SK-N-MC (cell line): ENCODE measurements around the gene TMEM269.

Experiments used
- EZH2 ChIP-seq: fragments of 200-600 bp; sonication (generic); IDR thresholded peaks from one replicate; pipeline ENCODE4 v1.6.1; 2017; ENCODE audit warnings: antibody characterized with exemption
- FOXP2 ChIP-seq: optimal IDR thresholded peaks from 2 replicates; pipeline ENCODE3; 2011; ENCODE audit warnings: mild to moderate bottlenecking, moderate library complexity; ENCODE audit not compliant: insufficient read depth; ENCODE audit errors: extremely low read length, control extremely low read depth
- POLR2AphosphoS5 ChIP-seq: IDR thresholded peaks from 2 replicates; pipeline ENCODE4 v1.6.1; 2012; ENCODE audit warnings: mild to moderate bottlenecking, low read depth, low read length, borderline replicate concordance

DNA sequence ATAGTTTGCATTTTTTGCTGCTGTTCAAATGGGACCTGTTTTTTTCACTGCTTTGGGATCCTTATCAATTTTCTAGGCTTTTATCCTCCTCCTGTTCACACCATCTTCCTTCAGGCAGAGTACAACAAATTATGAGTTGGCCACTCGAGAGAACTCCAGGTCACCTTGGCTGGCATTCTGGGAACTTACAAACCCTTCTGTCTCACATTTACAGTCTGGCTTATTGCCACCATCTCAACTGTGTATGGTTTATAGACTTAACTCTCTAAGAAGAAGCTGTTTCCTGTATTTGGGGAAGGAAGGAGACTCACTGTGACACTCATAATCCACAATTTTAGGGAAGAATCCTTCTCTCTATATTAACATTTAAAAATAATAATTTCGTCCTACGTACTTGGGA, 56.2 kb downstream of the TMEM269 start:
- TF ChIP-seq POLR2AphosphoS5 (no peak), EZH2 (no peak), FOXP2 (no peak)
